IMR-90 (cell line): Measurements from ENCODE around the gene CDH12. TPM values are rescaled to one million over a fixed set of nuclear protein-coding genes. Genes with fewer than 3 reads are reported as not detected.

Source experiments
- ATAC-seq: fragments of 200-7000 bp; cut with Tn5 transposase; 2 replicates; pipeline ENCODE4 v1.9.1; 2020; ENCODE audit warnings: low read depth, mild to moderate bottlenecking, moderate library complexity
- BruUV-seq: library from RNA; stranded (reverse); fragments of 400-500 nt; replicated peaks from 2 replicates; lab custom pipeline; 2021; lab: Mats Ljungman, UMichigan
- CTCF ChIA-PET: fragments of 300-600 bp; formaldehyde crosslinking; extraction: SDS; loops from one replicate; lab custom pipeline; 2021; ENCODE audit warnings: antibody characterized with exemption; lab: Yijun Ruan, JAX
- POLR2A ChIA-PET: fragments of 300-600 bp; sonication (Branson Sonifier 250); formaldehyde crosslinking; loops from one replicate; lab custom pipeline; 2022; ENCODE audit warnings: antibody characterized with exemption; ENCODE audit not compliant: unreplicated experiment; lab: Charles Lee
- DNase-seq: peaks from one replicate; pipeline ENCODE4 v3.0.0; 2013
- H2AFZ ChIP-seq: replicated peaks from 2 replicates; pipeline ENCODE3; 2013; ENCODE audit warnings: low read length, mild to moderate bottlenecking; ENCODE audit not compliant: poor library complexity
- H2AK5ac ChIP-seq: 2 replicates; pipeline ENCODE4 v1.6.1; 2013; ENCODE audit warnings: low read depth, low read length, inconsistent platforms
- H2AK9ac ChIP-seq: replicated peaks from 2 replicates; pipeline ENCODE3; 2013; ENCODE audit warnings: mild to moderate bottlenecking, low read depth, low read length, moderate library complexity; ENCODE audit not compliant: poor library complexity
- H2BK120ac ChIP-seq: 2 replicates; pipeline ENCODE4 v1.6.1; 2013; ENCODE audit warnings: low read depth, low read length, inconsistent platforms
- H2BK15ac ChIP-seq: 3 replicates; pipeline ENCODE4 v1.6.1; 2013; ENCODE audit warnings: low read depth, low read length, inconsistent platforms
- H2BK20ac ChIP-seq: 2 replicates; pipeline ENCODE4 v1.6.1; 2013; ENCODE audit warnings: low read depth, mild to moderate bottlenecking, inconsistent platforms, low read length, moderate library complexity
- H2BK5ac ChIP-seq: 2 replicates; pipeline ENCODE4 v1.6.1; 2013; ENCODE audit warnings: mild to moderate bottlenecking, low read depth, low read length, inconsistent platforms; ENCODE audit not compliant: poor library complexity, severe bottlenecking
- H3K14ac ChIP-seq: replicated peaks from 2 replicates; pipeline ENCODE4 v1.6.1; 2013; ENCODE audit warnings: low read depth, low read length, inconsistent platforms
- H3K18ac ChIP-seq: 2 replicates; pipeline ENCODE4 v1.6.1; 2013; ENCODE audit warnings: low read depth, low read length, control low read depth
- H3K23ac ChIP-seq: 2 replicates; pipeline ENCODE4 v1.6.1; 2013; ENCODE audit warnings: low read depth, low read length, inconsistent platforms
- H3K27ac ChIP-seq: 2 replicates; pipeline ENCODE4 v1.5.1; 2013; ENCODE audit warnings: mild to moderate bottlenecking, control low read depth, low read length; ENCODE audit not compliant: insufficient read depth
- H3K27me3 ChIP-seq: 2 replicates; pipeline ENCODE4 v1.6.1; 2013; ENCODE audit warnings: low read length; ENCODE audit not compliant: control insufficient read depth, insufficient read depth
- H3K36me3 ChIP-seq: 2 replicates; pipeline ENCODE4 v1.6.1; 2013; ENCODE audit warnings: low read length, mixed read lengths; ENCODE audit not compliant: control insufficient read depth, insufficient read depth
- H3K4ac ChIP-seq: 2 replicates; pipeline ENCODE4 v1.6.1; 2013; ENCODE audit warnings: low read depth, low read length, inconsistent platforms
- H3K4me1 ChIP-seq: 2 replicates; pipeline ENCODE4 v1.6.1; 2013; ENCODE audit warnings: low read length, mixed read lengths; ENCODE audit not compliant: control insufficient read depth, insufficient read depth
- H3K4me2 ChIP-seq: 2 replicates; pipeline ENCODE4 v1.6.1; 2013; ENCODE audit warnings: low read depth, mild to moderate bottlenecking, control low read depth, low read length, moderate library complexity
- H3K4me3 ChIP-seq: 2 replicates; pipeline ENCODE4 v1.5.1; 2013; ENCODE audit warnings: low read depth, mild to moderate bottlenecking, control low read depth, low read length, moderate library complexity; ENCODE audit not compliant: insufficient read depth
- H3K56ac ChIP-seq: 2 replicates; pipeline ENCODE4 v1.6.1; 2013; ENCODE audit warnings: low read length, inconsistent platforms; ENCODE audit not compliant: insufficient read depth; ENCODE audit errors: extremely low read depth
- H3K79me1 ChIP-seq, 2 experiments: 2 replicates each; pipeline ENCODE4 v1.6.1; 2013; ENCODE audit warnings: low read length in 2 of 2, inconsistent platforms in 1 of 2, low read depth in 1 of 2
- H3K9ac ChIP-seq: 2 replicates; pipeline ENCODE4 v1.6.1; 2013; ENCODE audit warnings: low read depth, low read length, control low read depth
- H3K9me1 ChIP-seq: 2 replicates; pipeline ENCODE4 v1.6.1; 2013; ENCODE audit warnings: low read length, inconsistent platforms; ENCODE audit not compliant: insufficient read depth
- H3K9me3 ChIP-seq: 2 replicates; pipeline ENCODE4 v1.6.1; 2013; ENCODE audit warnings: low read length; ENCODE audit not compliant: control insufficient read depth, insufficient read depth
- H4K20me1 ChIP-seq: 2 replicates; pipeline ENCODE4 v1.6.1; 2013; ENCODE audit warnings: low read length, inconsistent platforms; ENCODE audit not compliant: insufficient read depth
- H4K5ac ChIP-seq: 2 replicates; pipeline ENCODE4 v1.6.1; 2013; ENCODE audit warnings: mild to moderate bottlenecking, low read depth, low read length, control low read depth
- H4K8ac ChIP-seq, 2 experiments: 2 replicates each; pipeline ENCODE4 v1.6.1; 2013; ENCODE audit warnings: low read depth in 2 of 2, low read length in 2 of 2, control low read depth in 1 of 2, inconsistent platforms in 1 of 2
- H4K91ac ChIP-seq: 2 replicates; pipeline ENCODE4 v1.6.1; 2013; ENCODE audit warnings: low read depth, low read length, inconsistent platforms; ENCODE audit not compliant: insufficient read depth
- BHLHE40 ChIP-seq: fragments of 150-350 bp; IDR thresholded peaks from 2 replicates; pipeline ENCODE4 v1.6.1; 2016; ENCODE audit warnings: mild to moderate bottlenecking, low read depth, low read length
- CEBPB ChIP-seq: IDR thresholded peaks from 2 replicates; pipeline ENCODE4 v1.6.1; 2012; ENCODE audit warnings: low read depth, low read length, improper control_type of control experiment
- CHD1 ChIP-seq: IDR thresholded peaks from 2 replicates; pipeline ENCODE4 v1.6.1; 2012; ENCODE audit warnings: low read depth, low read length, improper control_type of control experiment
- FOS ChIP-seq: fragments of 150-350 bp; IDR thresholded peaks from 2 replicates; pipeline ENCODE4 v1.6.1; 2016; ENCODE audit warnings: low read depth, low read length
- MAFK ChIP-seq: IDR thresholded peaks from 2 replicates; pipeline ENCODE4 v1.6.1; 2012; ENCODE audit warnings: low read depth, low read length, improper control_type of control experiment
- MAZ ChIP-seq: IDR thresholded peaks from 2 replicates; pipeline ENCODE4 v1.6.1; 2012; ENCODE audit warnings: low read depth, mild to moderate bottlenecking, low read length, improper control_type of control experiment, moderate library complexity, borderline replicate concordance
- MXI1 ChIP-seq: IDR thresholded peaks from 2 replicates; pipeline ENCODE4 v1.6.1; 2012; ENCODE audit warnings: low read depth, mild to moderate bottlenecking, low read length, moderate library complexity, borderline replicate concordance
- NFE2L2 ChIP-seq: fragments of 150-350 bp; IDR thresholded peaks from 2 replicates; pipeline ENCODE4 v1.6.1; 2016; ENCODE audit warnings: low read depth, mild to moderate bottlenecking, low read length
- POLR2A ChIP-seq: IDR thresholded peaks from 2 replicates; pipeline ENCODE4 v1.6.1; 2012; ENCODE audit warnings: mild to moderate bottlenecking, low read depth, low read length
- RAD21 ChIP-seq: IDR thresholded peaks from 2 replicates; pipeline ENCODE4 v1.6.1; 2012; ENCODE audit warnings: low read length, improper control_type of control experiment
- RCOR1 ChIP-seq: IDR thresholded peaks from 2 replicates; pipeline ENCODE4 v1.6.1; 2012; ENCODE audit warnings: mild to moderate bottlenecking, low read length, improper control_type of control experiment; ENCODE audit not compliant: insufficient replicate concordance
- RFX5 ChIP-seq: IDR thresholded peaks from 2 replicates; pipeline ENCODE4 v1.8.0; 2012; ENCODE audit warnings: low read depth, mild to moderate bottlenecking, low read length, moderate library complexity
- SMC3 ChIP-seq: fragments of 150-350 bp; IDR thresholded peaks from 2 replicates; pipeline ENCODE4 v1.6.1; 2016; ENCODE audit warnings: low read depth, mild to moderate bottlenecking, antibody characterized with exemption, low read length, moderate library complexity
- WGBS, 2 experiments: methylation state at CpG; one replicate each; pipeline versions ENCODE4 v1.1.5 to v1.1.7; 2013; ENCODE audit warnings: missing lambda C conversion rate in 2 of 2; ENCODE audit not compliant: insufficient read length in 1 of 2; ENCODE audit errors: extremely low coverage in 2 of 2; 5-methylcytosine and 5-hydroxymethylcytosine counted together
- dilution Hi-C: fragments of 300-500 bp; cut with HindIII; formaldehyde crosslinking; loops from one replicate; pipeline ENCODE4 v1.14.3; 2018; ENCODE audit warnings: low sequenced_read_pairs; ENCODE audit not compliant: unreplicated experiment
- in situ Hi-C: fragments of 300-500 bp; cut with MboI; formaldehyde crosslinking; loops from 3 replicates; pipeline ENCODE4 v1.14.3; 2019; ENCODE audit warnings: low sequenced_read_pairs, inconsistent platforms, mixed read lengths
- intact Hi-C: fragments of 100-400 bp; cut with micrococcal nuclease; formaldehyde crosslinking; loops from 2 replicates; pipeline ENCODE4 v1.10.0; 2022
- polyA plus RNA-seq, 3 experiments: library from polyadenylated mRNA; depleted of rRNA; stranded (reverse); fragments of >200 nt; gene quantifications; 2 replicates each; pipeline ENCODE4 v1.2.3, GENCODE V29; 2012; ENCODE audit warnings: low replicate concordance in 1 of 3
- total RNA-seq: library from RNA; depleted of rRNA; stranded (reverse); fragments of >200 nt; gene quantifications from 2 replicates; pipeline ENCODE4 v1.2.3, GENCODE V29; 2012
- TF ChIP-seq, protein P1 (sequence below): fragments of 150-350 bp; IDR thresholded peaks from 2 replicates; pipeline ENCODE4 v1.6.1; 2016; ENCODE audit warnings: low read depth, mild to moderate bottlenecking, low read length, moderate library complexity, borderline replicate concordance
- TF ChIP-seq, protein P2 (sequence below): fragments of 150-350 bp; IDR thresholded peaks from 2 replicates; pipeline ENCODE4 v1.6.1; 2017; ENCODE audit warnings: mild to moderate bottlenecking, antibody characterized with exemption, low read length, low read depth
- TF ChIP-seq, protein P3 (sequence below): conservative IDR thresholded peaks from 2 replicates; pipeline ENCODE4 v1.5.1; 2012; ENCODE audit warnings: mild to moderate bottlenecking, low read depth, low read length, improper control_type of control experiment

CDH12 gene
- total and polyA plus RNA-seq, 2 of the 4 experiments (the other 2 are of a cell fraction): not detected

DNA sequence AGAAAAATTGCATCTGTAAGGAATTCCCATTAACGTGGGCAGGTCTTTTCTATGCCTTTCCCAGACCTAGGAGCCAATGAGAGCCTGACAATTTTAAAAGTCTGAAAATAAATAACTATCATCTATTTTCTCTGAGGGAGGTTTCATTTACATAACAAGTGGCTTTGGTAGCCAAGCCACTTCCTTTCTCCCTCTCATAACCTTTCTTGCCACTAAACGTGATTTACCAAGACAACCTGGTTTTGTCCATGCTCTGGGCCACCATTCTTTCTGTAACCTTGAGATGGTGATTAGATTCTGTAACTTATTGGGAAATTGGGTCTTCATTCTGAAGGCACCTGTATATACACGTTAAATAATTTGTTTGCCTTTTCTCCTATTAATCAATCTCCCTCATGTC is 1046.9 kb downstream of the CDH12 start:
- in situ Hi-C loops (loop anchor here (10.0 kb wide), 1 partner anchor 341 kb away; no protein-coding TSS in a partner anchor), intact Hi-C loops (no loop called here), dilution Hi-C loops (no loop called here)
- H2BK15ac ChIP-seq: no peak overlapping the region
- H3K27me3 ChIP-seq: no peaks in the 10 kb centered on the region
- H4K5ac ChIP-seq: no peak overlapping the region
- ChIA-PET POLR2A (no interaction called here), CTCF (no interaction called here)
- no peaks in the 10 kb centered on the region for H3K9me1 ChIP-seq
- no peak for TF ChIP-seq CEBPB
- TF ChIP-seq RCOR1: no peak
- TF ChIP-seq, protein P1, sequence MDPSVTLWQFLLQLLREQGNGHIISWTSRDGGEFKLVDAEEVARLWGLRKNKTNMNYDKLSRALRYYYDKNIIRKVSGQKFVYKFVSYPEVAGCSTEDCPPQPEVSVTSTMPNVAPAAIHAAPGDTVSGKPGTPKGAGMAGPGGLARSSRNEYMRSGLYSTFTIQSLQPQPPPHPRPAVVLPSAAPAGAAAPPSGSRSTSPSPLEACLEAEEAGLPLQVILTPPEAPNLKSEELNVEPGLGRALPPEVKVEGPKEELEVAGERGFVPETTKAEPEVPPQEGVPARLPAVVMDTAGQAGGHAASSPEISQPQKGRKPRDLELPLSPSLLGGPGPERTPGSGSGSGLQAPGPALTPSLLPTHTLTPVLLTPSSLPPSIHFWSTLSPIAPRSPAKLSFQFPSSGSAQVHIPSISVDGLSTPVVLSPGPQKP: no peak
- no peak for TF ChIP-seq CHD1
- no peak for TF ChIP-seq FOS
- TF ChIP-seq, protein P2, sequence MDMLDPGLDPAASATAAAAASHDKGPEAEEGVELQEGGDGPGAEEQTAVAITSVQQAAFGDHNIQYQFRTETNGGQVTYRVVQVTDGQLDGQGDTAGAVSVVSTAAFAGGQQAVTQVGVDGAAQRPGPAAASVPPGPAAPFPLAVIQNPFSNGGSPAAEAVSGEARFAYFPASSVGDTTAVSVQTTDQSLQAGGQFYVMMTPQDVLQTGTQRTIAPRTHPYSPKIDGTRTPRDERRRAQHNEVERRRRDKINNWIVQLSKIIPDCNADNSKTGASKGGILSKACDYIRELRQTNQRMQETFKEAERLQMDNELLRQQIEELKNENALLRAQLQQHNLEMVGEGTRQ: no peak
- TF ChIP-seq MAZ: no peak
- no peak for TF ChIP-seq MAFK
- no peak for TF ChIP-seq RAD21
- TF ChIP-seq, protein P3, sequence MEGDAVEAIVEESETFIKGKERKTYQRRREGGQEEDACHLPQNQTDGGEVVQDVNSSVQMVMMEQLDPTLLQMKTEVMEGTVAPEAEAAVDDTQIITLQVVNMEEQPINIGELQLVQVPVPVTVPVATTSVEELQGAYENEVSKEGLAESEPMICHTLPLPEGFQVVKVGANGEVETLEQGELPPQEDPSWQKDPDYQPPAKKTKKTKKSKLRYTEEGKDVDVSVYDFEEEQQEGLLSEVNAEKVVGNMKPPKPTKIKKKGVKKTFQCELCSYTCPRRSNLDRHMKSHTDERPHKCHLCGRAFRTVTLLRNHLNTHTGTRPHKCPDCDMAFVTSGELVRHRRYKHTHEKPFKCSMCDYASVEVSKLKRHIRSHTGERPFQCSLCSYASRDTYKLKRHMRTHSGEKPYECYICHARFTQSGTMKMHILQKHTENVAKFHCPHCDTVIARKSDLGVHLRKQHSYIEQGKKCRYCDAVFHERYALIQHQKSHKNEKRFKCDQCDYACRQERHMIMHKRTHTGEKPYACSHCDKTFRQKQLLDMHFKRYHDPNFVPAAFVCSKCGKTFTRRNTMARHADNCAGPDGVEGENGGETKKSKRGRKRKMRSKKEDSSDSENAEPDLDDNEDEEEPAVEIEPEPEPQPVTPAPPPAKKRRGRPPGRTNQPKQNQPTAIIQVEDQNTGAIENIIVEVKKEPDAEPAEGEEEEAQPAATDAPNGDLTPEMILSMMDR: no peak
- no peak for TF ChIP-seq SMC3
- no peak for TF ChIP-seq MXI1
- no peak for TF ChIP-seq NFE2L2
- no peak for TF ChIP-seq POLR2A
- no peak for TF ChIP-seq BHLHE40
- TF ChIP-seq RFX5: no peak
- H3K79me1 ChIP-seq: no peaks in the 10 kb centered on the region
- DNase-seq: no peak
- no peak overlapping the region for H2AFZ ChIP-seq
- no peaks in the 10 kb centered on the region for H3K9me3 ChIP-seq
- no peak for ATAC-seq
- H4K91ac ChIP-seq: no peak overlapping the region
- no peak overlapping the region for H3K4ac ChIP-seq
- no peak overlapping the region for H3K27ac ChIP-seq
- no peaks in the 10 kb centered on the region for H3K36me3 ChIP-seq
- no peak overlapping the region for H3K23ac ChIP-seq
- H3K4me2 ChIP-seq: no peak overlapping the region
- no peak overlapping the region for H3K9ac ChIP-seq
- H3K18ac ChIP-seq: no peak overlapping the region
- no peak overlapping the region for H2BK5ac ChIP-seq
- H3K4me3 ChIP-seq: no peak overlapping the region
- no peak overlapping the region for H2BK120ac ChIP-seq
- no peak overlapping the region for H4K8ac ChIP-seq
- no CpG with 5 or more reads among the region's 3 CpGs for WGBS, 2 experiments
- BruUV-seq: no TSS peak
- no peak overlapping the region for H3K14ac ChIP-seq
- no peak overlapping the region for H3K56ac ChIP-seq
- no peaks in the 10 kb centered on the region for H4K20me1 ChIP-seq
- H3K4me1 ChIP-seq: peaks cover 2% of the 10 kb centered on the region
- no peak overlapping the region for H2AK9ac ChIP-seq
- H2AK5ac ChIP-seq: no peak overlapping the region
- H2BK20ac ChIP-seq: no peak overlapping the region
